IMR-90 (cell line): ENCODE measurements around the gene MICALL2. TPM values are rescaled to one million over a fixed set of nuclear protein-coding genes. Genes with fewer than 3 reads are reported as not detected.

ENCODE experiments used
- ATAC-seq: fragments of 200-7000 bp; cut with Tn5 transposase; 2 replicates; pipeline ENCODE4 v1.9.1; 2020; ENCODE audit warnings: low read depth, mild to moderate bottlenecking, moderate library complexity
- BruUV-seq: library from RNA; stranded (reverse); fragments of 400-500 nt; replicated peaks from 2 replicates; lab custom pipeline; 2021; lab: Mats Ljungman, UMichigan
- CTCF ChIA-PET: fragments of 300-600 bp; formaldehyde crosslinking; extraction: SDS; loops from one replicate; lab custom pipeline; 2021; ENCODE audit warnings: antibody characterized with exemption; lab: Yijun Ruan, JAX
- POLR2A ChIA-PET: fragments of 300-600 bp; sonication (Branson Sonifier 250); formaldehyde crosslinking; loops from one replicate; lab custom pipeline; 2022; ENCODE audit warnings: antibody characterized with exemption; ENCODE audit not compliant: unreplicated experiment; lab: Charles Lee
- DNase-seq: peaks from one replicate; pipeline ENCODE4 v3.0.0; 2013
- H2AFZ ChIP-seq: replicated peaks from 2 replicates; pipeline ENCODE3; 2013; ENCODE audit warnings: low read length, mild to moderate bottlenecking; ENCODE audit not compliant: poor library complexity
- H2AK5ac ChIP-seq: 2 replicates; pipeline ENCODE4 v1.6.1; 2013; ENCODE audit warnings: low read depth, low read length, inconsistent platforms
- H2AK9ac ChIP-seq: replicated peaks from 2 replicates; pipeline ENCODE3; 2013; ENCODE audit warnings: mild to moderate bottlenecking, low read depth, low read length, moderate library complexity; ENCODE audit not compliant: poor library complexity
- H2BK120ac ChIP-seq: 2 replicates; pipeline ENCODE4 v1.6.1; 2013; ENCODE audit warnings: low read depth, low read length, inconsistent platforms
- H2BK15ac ChIP-seq: 3 replicates; pipeline ENCODE4 v1.6.1; 2013; ENCODE audit warnings: low read depth, low read length, inconsistent platforms
- H2BK20ac ChIP-seq: 2 replicates; pipeline ENCODE4 v1.6.1; 2013; ENCODE audit warnings: low read depth, mild to moderate bottlenecking, inconsistent platforms, low read length, moderate library complexity
- H2BK5ac ChIP-seq: 2 replicates; pipeline ENCODE4 v1.6.1; 2013; ENCODE audit warnings: mild to moderate bottlenecking, low read depth, low read length, inconsistent platforms; ENCODE audit not compliant: poor library complexity, severe bottlenecking
- H3K14ac ChIP-seq: replicated peaks from 2 replicates; pipeline ENCODE4 v1.6.1; 2013; ENCODE audit warnings: low read depth, low read length, inconsistent platforms
- H3K18ac ChIP-seq: 2 replicates; pipeline ENCODE4 v1.6.1; 2013; ENCODE audit warnings: low read depth, low read length, control low read depth
- H3K23ac ChIP-seq: 2 replicates; pipeline ENCODE4 v1.6.1; 2013; ENCODE audit warnings: low read depth, low read length, inconsistent platforms
- H3K27ac ChIP-seq: 2 replicates; pipeline ENCODE4 v1.5.1; 2013; ENCODE audit warnings: mild to moderate bottlenecking, control low read depth, low read length; ENCODE audit not compliant: insufficient read depth
- H3K27me3 ChIP-seq: 2 replicates; pipeline ENCODE4 v1.6.1; 2013; ENCODE audit warnings: low read length; ENCODE audit not compliant: control insufficient read depth, insufficient read depth
- H3K36me3 ChIP-seq: 2 replicates; pipeline ENCODE4 v1.6.1; 2013; ENCODE audit warnings: low read length, mixed read lengths; ENCODE audit not compliant: control insufficient read depth, insufficient read depth
- H3K4ac ChIP-seq: 2 replicates; pipeline ENCODE4 v1.6.1; 2013; ENCODE audit warnings: low read depth, low read length, inconsistent platforms
- H3K4me1 ChIP-seq: 2 replicates; pipeline ENCODE4 v1.6.1; 2013; ENCODE audit warnings: low read length, mixed read lengths; ENCODE audit not compliant: control insufficient read depth, insufficient read depth
- H3K4me2 ChIP-seq: 2 replicates; pipeline ENCODE4 v1.6.1; 2013; ENCODE audit warnings: low read depth, mild to moderate bottlenecking, control low read depth, low read length, moderate library complexity
- H3K4me3 ChIP-seq: 2 replicates; pipeline ENCODE4 v1.5.1; 2013; ENCODE audit warnings: low read depth, mild to moderate bottlenecking, control low read depth, low read length, moderate library complexity; ENCODE audit not compliant: insufficient read depth
- H3K56ac ChIP-seq: 2 replicates; pipeline ENCODE4 v1.6.1; 2013; ENCODE audit warnings: low read length, inconsistent platforms; ENCODE audit not compliant: insufficient read depth; ENCODE audit errors: extremely low read depth
- H3K79me1 ChIP-seq, 2 experiments: 2 replicates each; pipeline ENCODE4 v1.6.1; 2013; ENCODE audit warnings: low read length in 2 of 2, inconsistent platforms in 1 of 2, low read depth in 1 of 2
- H3K9ac ChIP-seq: 2 replicates; pipeline ENCODE4 v1.6.1; 2013; ENCODE audit warnings: low read depth, low read length, control low read depth
- H3K9me1 ChIP-seq: 2 replicates; pipeline ENCODE4 v1.6.1; 2013; ENCODE audit warnings: low read length, inconsistent platforms; ENCODE audit not compliant: insufficient read depth
- H3K9me3 ChIP-seq: 2 replicates; pipeline ENCODE4 v1.6.1; 2013; ENCODE audit warnings: low read length; ENCODE audit not compliant: control insufficient read depth, insufficient read depth
- H4K20me1 ChIP-seq: 2 replicates; pipeline ENCODE4 v1.6.1; 2013; ENCODE audit warnings: low read length, inconsistent platforms; ENCODE audit not compliant: insufficient read depth
- H4K5ac ChIP-seq: 2 replicates; pipeline ENCODE4 v1.6.1; 2013; ENCODE audit warnings: mild to moderate bottlenecking, low read depth, low read length, control low read depth
- H4K8ac ChIP-seq, 2 experiments: 2 replicates each; pipeline ENCODE4 v1.6.1; 2013; ENCODE audit warnings: low read depth in 2 of 2, low read length in 2 of 2, control low read depth in 1 of 2, inconsistent platforms in 1 of 2
- H4K91ac ChIP-seq: 2 replicates; pipeline ENCODE4 v1.6.1; 2013; ENCODE audit warnings: low read depth, low read length, inconsistent platforms; ENCODE audit not compliant: insufficient read depth
- BHLHE40 ChIP-seq: fragments of 150-350 bp; IDR thresholded peaks from 2 replicates; pipeline ENCODE4 v1.6.1; 2016; ENCODE audit warnings: mild to moderate bottlenecking, low read depth, low read length
- CEBPB ChIP-seq: IDR thresholded peaks from 2 replicates; pipeline ENCODE4 v1.6.1; 2012; ENCODE audit warnings: low read depth, low read length, improper control_type of control experiment
- CHD1 ChIP-seq: IDR thresholded peaks from 2 replicates; pipeline ENCODE4 v1.6.1; 2012; ENCODE audit warnings: low read depth, low read length, improper control_type of control experiment
- CTCF ChIP-seq: conservative IDR thresholded peaks from 2 replicates; pipeline ENCODE4 v1.5.1; 2012; ENCODE audit warnings: mild to moderate bottlenecking, low read depth, low read length, improper control_type of control experiment
- ELK1 ChIP-seq: fragments of 150-350 bp; IDR thresholded peaks from 2 replicates; pipeline ENCODE4 v1.6.1; 2016; ENCODE audit warnings: low read depth, mild to moderate bottlenecking, low read length, moderate library complexity, borderline replicate concordance
- FOS ChIP-seq: fragments of 150-350 bp; IDR thresholded peaks from 2 replicates; pipeline ENCODE4 v1.6.1; 2016; ENCODE audit warnings: low read depth, low read length
- MAFK ChIP-seq: IDR thresholded peaks from 2 replicates; pipeline ENCODE4 v1.6.1; 2012; ENCODE audit warnings: low read depth, low read length, improper control_type of control experiment
- MAZ ChIP-seq: IDR thresholded peaks from 2 replicates; pipeline ENCODE4 v1.6.1; 2012; ENCODE audit warnings: low read depth, mild to moderate bottlenecking, low read length, improper control_type of control experiment, moderate library complexity, borderline replicate concordance
- MXI1 ChIP-seq: IDR thresholded peaks from 2 replicates; pipeline ENCODE4 v1.6.1; 2012; ENCODE audit warnings: low read depth, mild to moderate bottlenecking, low read length, moderate library complexity, borderline replicate concordance
- NFE2L2 ChIP-seq: fragments of 150-350 bp; IDR thresholded peaks from 2 replicates; pipeline ENCODE4 v1.6.1; 2016; ENCODE audit warnings: low read depth, mild to moderate bottlenecking, low read length
- POLR2A ChIP-seq: IDR thresholded peaks from 2 replicates; pipeline ENCODE4 v1.6.1; 2012; ENCODE audit warnings: mild to moderate bottlenecking, low read depth, low read length
- RAD21 ChIP-seq: IDR thresholded peaks from 2 replicates; pipeline ENCODE4 v1.6.1; 2012; ENCODE audit warnings: low read length, improper control_type of control experiment
- RCOR1 ChIP-seq: IDR thresholded peaks from 2 replicates; pipeline ENCODE4 v1.6.1; 2012; ENCODE audit warnings: mild to moderate bottlenecking, low read length, improper control_type of control experiment; ENCODE audit not compliant: insufficient replicate concordance
- RFX5 ChIP-seq: IDR thresholded peaks from 2 replicates; pipeline ENCODE4 v1.8.0; 2012; ENCODE audit warnings: low read depth, mild to moderate bottlenecking, low read length, moderate library complexity
- SMC3 ChIP-seq: fragments of 150-350 bp; IDR thresholded peaks from 2 replicates; pipeline ENCODE4 v1.6.1; 2016; ENCODE audit warnings: low read depth, mild to moderate bottlenecking, antibody characterized with exemption, low read length, moderate library complexity
- WGBS, 2 experiments: methylation state at CpG; one replicate each; pipeline versions ENCODE4 v1.1.5 to v1.1.7; 2013; ENCODE audit warnings: missing lambda C conversion rate in 2 of 2; ENCODE audit not compliant: insufficient read length in 1 of 2; ENCODE audit errors: extremely low coverage in 2 of 2; 5-methylcytosine and 5-hydroxymethylcytosine counted together
- dilution Hi-C: fragments of 300-500 bp; cut with HindIII; formaldehyde crosslinking; loops from one replicate; pipeline ENCODE4 v1.14.3; 2018; ENCODE audit warnings: low sequenced_read_pairs; ENCODE audit not compliant: unreplicated experiment
- in situ Hi-C: fragments of 300-500 bp; cut with MboI; formaldehyde crosslinking; loops from 3 replicates; pipeline ENCODE4 v1.14.3; 2019; ENCODE audit warnings: low sequenced_read_pairs, inconsistent platforms, mixed read lengths
- intact Hi-C: fragments of 100-400 bp; cut with micrococcal nuclease; formaldehyde crosslinking; loops from 2 replicates; pipeline ENCODE4 v1.10.0; 2022
- polyA plus RNA-seq, 3 experiments: library from polyadenylated mRNA; depleted of rRNA; stranded (reverse); fragments of >200 nt; gene quantifications; 2 replicates each; pipeline ENCODE4 v1.2.3, GENCODE V29; 2012; ENCODE audit warnings: low replicate concordance in 1 of 3
- total RNA-seq: library from RNA; depleted of rRNA; stranded (reverse); fragments of >200 nt; gene quantifications from 2 replicates; pipeline ENCODE4 v1.2.3, GENCODE V29; 2012

The MICALL2 gene
- total and polyA plus RNA-seq, 2 of the 4 experiments (the other 2 are of a cell fraction): 6.6 to 34.1 TPM

GRCh38 chr7:1450987-1451386 lies 8.3 kb downstream of the MICALL2 start:
- Histone ChIP-seq H2BK5ac (no peak overlapping the region), H3K27ac (no peak overlapping the region), H2AFZ (no peak overlapping the region), H3K14ac (no peak overlapping the region), H3K4me3 (no peak overlapping the region), H3K4me2 (no peak overlapping the region), H3K18ac (no peak overlapping the region), H3K4me1 (peaks cover 32% of the 10 kb centered on the region), H2BK120ac (no peak overlapping the region), H2AK9ac (no peak overlapping the region), H3K9ac (no peak overlapping the region), H4K5ac (no peak overlapping the region), H3K79me1 (peaks cover 0 to 51% of the 10 kb centered on the region in 2 experiments), H2BK15ac (no peak overlapping the region), H3K9me3 (no peaks in the 10 kb centered on the region), H2BK20ac (no peak overlapping the region), H3K4ac (no peak overlapping the region), H3K23ac (no peak overlapping the region), H2AK5ac (no peak overlapping the region), H3K9me1 (no peaks in the 10 kb centered on the region; the same call in 1 of the 2 replicates), H3K36me3 (peaks cover 4% of the 10 kb centered on the region; the same call in 1 of the 2 replicates), H4K20me1 (peaks cover 19% of the 10 kb centered on the region), H4K8ac (no peak overlapping the region), H3K56ac (no peak overlapping the region), H4K91ac (no peak overlapping the region), H3K27me3 (no peaks in the 10 kb centered on the region)
- no TSS peak for BruUV-seq
- CTCF ChIA-PET: no interaction called here
- WGBS, 2 experiments: 71% methylated on average over 1 of the region's 11 CpGs; no CpG with 5 or more reads in 1 of the 2 experiments
- POLR2A ChIA-PET: no interaction called here
- TF ChIP-seq RAD21 (no peak), MXI1 (no peak), ELK1 (no peak), CEBPB (no peak), RCOR1 (no peak), SMC3 (no peak), MAZ (no peak), BHLHE40 (no peak), CHD1 (no peak), MAFK (no peak), NFE2L2 (no peak), FOS (no peak), RFX5 (no peak), CTCF (no peak), POLR2A (no peak)
- dilution Hi-C loops (no loop called here), intact Hi-C loops (no loop called here), in situ Hi-C loops (no loop called here)
- ATAC-seq (no peak), DNase-seq (no peak)
